ENCODE results near the gene ETV4.

The ETV4 gene

DNA sequence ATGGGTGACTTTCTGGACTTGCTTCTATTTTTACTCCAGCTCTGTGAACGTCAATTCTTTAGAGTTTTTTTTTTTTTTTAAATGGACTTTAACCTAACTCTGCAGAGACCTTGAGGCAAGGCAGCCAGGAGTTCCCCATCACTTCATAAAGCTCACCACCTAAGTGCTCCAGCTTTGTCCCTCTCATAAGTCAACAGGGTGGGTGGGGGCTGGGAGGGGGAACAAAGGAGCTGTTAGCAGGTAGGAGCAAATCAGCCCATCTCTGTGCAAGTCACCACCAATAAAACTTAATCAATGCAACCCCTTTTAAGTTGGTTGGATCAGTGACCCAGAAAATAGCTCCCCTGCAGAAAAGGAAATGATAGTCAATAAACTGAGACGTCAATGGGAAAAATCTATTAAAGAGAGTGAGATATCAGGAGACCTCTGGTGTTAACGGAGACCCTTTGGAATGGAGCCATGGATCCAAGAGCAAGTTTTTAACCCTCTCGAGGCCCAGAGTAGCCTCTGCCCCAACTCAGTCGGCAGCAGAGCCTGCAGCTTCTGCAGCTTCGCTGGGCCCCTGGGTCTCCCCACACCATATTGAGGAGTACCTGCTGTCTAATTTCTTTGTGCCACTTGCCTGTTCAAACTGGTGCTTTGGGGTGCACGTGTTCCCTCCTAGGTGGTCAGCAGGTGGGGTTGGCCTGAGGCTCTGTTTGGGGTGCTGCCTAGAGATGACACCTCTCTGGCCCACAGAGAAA, 27.6 kb upstream of the ETV4 start:
- no peak for DNase-seq (ENCODE audit: low read depth in 2 of 2)

DNA sequence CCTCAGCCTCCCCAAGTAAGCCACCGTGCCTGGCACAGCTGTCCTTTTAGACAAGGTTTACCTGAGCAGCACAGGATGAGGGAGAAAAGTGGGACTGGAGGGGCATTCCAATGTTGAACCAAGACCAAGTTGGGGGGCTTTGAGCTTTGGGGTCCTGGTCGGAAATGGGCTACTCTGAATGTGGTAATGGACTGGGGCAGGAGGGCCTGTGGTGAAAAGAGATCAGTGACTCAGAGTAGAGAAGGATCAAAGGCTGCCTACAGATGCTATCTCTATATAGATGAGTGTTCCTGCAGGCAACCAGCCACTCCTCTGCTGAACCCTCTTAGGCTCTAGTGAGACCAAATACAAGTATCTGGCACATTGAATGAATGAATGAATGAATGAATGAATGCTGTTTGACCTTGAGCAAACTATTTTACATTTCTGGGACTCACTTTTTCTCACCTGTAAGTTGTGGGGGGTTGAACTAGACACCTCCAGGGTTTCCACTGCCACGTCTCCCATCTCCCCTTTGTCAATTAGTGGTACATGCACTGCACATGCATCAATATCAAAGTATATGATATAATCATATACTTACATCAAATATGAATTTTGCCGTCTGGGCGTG, 26.3 kb upstream of the ETV4 start:
- no peak for DNase-seq (ENCODE audit: low read depth in 2 of 2)

DNA sequence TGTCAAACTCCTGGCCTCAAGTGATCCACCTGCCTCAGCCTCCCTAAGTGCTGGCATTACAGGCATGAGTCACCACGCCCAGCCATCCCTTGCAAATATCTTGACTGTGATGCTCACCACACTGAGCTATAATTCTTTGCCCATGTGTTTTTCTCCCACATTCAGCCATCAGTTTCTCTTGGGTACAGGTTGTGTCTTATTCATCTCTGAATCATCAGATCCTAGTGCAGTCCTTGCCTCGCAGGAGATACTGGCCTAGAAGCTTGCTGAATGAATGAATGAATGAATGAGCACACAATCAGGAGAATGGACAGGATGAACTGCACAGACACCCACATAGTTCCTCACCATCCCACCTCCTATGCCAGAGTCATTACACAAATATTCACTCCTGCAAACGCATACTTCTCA, 24.4 kb upstream of the ETV4 start:
- DNase-seq (ENCODE audit: low read depth in 2 of 2) = no peak

DNA sequence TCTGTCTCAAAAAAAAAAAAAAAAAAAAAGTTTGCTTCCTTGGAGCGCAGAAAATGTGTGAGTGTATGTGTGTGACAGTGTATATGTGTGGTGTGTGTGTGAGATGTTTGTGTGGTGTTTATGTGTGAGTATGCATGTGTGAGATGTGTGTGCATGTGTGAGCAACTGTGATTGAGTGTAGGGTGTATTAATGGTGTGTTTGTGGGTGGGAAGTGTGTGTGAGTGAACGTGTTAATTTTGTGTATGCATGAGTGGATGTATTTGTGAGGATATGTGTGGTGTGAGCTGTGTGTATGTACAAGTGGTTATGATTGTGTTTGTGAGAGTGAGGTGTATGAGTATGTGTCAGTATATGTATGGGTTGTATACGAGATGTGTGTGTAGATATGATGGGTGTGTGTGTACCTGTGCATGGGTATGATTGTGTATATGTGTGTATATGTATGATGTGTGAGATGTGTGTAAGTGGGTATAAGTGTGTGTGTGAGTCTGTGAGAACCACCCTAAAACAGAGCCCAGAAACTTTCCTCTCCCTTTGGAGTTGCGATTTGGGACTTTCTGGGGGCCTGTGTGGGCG, 22.5 kb upstream of the ETV4 start:
- no peak for DNase-seq (ENCODE audit: low read depth in 2 of 2)

DNA sequence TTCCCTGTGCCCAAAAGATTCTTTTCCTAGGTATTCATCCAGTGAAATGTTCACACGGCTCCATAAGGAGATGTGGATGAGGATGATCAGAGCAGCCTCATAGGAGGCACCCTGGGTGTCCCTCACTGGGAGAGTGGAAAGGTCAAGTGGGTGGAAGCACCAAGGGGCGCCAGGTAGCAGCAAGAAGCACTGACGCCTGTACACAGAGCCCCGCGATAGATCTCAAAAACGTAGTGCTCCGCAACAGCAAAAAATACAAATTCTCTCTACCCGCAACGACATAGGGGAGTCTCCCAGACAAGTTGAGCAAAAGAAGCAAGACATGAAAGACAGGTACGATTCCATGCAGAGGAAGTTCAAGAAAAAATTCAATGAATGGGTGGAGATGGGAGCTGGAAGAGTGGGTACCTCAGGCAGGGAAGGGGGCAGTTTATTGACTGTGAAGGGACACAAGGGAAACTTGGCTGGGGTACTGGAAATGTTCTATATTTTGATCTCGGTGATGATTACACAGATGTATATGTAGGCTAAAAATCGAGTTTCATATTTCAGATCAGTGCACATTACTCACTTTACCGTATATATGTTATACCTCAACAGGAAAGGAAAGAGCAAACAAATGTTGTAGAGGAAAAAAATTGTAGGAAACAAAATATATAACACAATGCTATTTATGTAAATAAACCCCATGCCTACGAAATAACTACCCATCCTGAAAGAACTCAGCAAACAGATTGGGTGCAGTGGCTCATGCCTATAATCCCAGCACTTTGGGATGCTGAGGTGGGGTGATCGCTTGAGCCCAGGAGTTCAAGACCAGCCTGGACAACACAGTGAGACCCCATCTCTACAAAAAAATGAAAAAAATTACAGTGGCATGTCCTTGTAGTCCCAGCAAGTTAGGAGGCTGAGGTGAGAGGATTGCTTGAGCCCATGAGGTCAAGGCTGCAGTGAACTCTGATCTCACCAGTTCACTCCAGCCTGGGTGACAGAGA, 17.8 kb upstream of the ETV4 start:
- DNase-seq (ENCODE audit: low read depth in 2 of 2) = no peak

DNA sequence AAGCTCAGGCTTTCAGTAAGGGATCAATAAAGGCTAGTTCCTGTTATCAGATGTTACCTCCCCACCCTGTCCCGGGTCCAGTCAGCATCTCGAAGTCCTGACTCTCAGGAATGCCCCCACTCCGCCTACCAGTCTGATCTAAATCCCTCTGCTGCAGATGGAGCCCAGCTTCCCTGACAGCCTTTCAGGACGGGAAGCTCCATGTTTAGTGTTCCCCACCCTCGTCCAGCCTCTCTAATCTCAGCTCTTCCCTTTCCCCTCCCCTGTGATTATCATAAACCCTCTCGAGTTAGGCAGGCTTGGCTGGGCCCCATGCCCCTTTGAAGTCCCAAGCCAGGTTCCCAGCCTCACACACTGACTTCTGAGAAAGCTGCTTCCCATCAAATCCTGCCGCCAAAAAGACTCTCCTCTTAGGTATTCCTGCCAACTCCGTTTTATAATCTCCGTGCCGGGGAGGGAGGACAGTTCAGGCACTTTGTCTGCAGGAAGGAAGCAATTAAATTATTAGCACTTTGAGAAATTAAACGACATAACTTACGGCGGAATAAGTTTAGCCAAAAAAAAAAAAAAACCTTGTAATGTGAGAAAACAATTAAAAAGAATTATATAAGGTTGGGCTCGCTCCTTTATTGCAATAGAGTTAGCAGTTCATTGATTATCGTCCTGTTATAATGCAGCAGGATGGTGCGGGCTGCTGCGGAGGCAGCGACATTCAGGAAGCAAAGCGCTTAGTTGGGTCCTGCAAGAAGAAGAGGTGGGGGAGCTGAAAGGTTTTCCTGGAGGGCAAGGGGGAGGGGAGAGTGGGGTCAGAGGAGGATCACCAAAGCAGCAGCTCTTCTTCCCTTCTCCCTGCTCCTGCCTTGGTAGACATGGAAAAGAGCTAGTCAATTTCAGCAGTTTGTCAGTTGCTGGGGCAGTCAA, 16.8 kb upstream of the ETV4 start:
- DNase-seq (ENCODE audit: low read depth in 2 of 2) = no peak

DNA sequence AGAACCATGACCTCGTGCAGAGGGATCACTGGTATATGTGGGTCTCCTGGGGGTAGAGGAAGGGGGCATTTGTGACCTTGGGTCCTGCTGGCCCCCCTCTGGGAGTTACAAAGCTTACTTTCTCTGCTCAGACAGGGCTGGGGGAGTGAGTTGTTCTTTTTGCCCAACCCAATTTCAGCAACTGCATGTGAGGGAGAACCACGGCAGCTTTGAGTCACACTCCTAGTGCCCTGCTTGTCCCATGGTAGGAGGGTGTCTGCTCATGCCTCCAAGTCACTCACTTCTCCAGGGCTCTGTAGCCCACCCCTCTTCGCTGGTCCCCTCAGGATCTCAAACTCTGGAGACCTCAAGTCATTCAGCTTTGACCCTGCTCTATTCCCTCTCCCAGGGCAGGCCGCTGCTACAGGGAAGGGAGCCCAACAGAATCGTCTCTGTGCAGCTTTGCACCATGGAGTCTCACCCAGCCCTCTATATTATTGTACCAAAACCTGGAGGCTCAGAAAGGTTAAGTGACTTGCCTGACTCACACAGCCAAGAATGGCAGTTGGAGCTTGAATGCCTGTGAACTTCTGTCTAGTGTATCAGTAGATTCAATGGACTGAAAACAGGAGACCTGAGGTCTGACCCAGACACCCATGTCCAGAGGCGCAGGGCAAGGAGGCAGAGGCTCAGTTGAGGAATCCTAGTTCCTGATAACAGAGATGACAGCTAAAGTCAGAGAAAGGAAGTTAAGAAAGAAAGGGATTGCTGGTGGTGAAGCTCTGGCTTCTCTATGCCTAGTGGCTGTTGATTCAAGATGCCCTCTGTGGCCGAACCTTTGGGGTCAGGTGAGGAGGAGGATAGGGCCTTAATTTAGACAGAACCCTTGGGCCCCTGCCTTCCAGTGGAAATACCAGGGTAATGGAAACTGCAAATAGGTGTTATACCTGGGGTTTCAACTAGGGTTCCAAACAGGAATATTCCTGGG, 14.6 kb upstream of the ETV4 start:
- no peak for DNase-seq (ENCODE audit: low read depth in 2 of 2)

DNA sequence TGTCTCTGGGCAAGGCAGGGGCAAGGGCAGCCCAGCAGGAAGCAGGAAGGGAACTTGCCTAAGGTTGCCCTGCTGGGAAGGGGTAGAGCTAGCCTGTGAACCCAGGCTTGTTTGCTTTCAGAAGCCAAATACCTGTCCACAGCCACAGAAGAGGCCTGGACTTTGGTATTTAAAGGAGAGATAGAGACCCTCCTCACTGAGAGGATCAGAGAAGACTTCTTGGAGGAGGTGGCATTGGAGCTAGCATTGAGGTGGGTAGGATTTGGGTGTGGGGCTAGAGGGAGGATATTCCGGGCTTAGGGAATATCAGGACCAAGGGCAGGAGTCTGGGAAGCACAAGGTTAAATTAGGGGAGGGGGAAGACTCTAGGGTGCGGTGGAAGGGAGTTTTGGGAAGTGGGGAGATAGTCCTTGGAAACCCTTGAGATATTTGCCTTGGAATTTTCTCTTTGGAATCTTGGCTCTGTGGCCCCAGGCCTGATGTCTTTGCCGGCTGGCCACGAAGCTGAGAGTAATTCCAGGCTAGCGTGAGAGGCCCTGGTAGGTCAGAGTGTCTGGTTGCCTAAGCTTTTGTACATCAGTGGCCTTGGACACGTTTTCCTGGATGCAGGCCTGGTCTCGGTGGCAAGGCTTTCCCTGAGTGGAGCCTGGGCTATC, 13.1 kb upstream of the ETV4 start:
- no peak for DNase-seq (ENCODE audit: low read depth in 2 of 2)

DNA sequence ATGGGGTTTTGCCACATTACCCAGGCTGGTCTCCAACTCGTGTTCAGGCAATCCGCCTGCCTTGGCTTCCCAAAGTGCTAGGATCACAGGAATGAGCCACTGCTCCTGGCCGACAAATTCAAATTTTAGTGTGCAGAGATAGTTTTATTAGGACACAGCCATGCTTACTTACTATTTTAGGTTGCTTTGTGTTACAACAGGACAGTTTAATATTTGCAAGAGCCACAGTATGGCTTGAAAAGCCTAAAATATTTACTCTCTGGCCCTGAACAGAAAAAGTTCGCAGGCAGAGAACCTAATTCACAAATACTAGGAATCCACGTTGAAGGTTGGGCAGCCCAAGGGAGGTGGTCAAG, 12.6 kb upstream of the ETV4 start:
- no peak for DNase-seq (ENCODE audit: low read depth in 2 of 2)

DNA sequence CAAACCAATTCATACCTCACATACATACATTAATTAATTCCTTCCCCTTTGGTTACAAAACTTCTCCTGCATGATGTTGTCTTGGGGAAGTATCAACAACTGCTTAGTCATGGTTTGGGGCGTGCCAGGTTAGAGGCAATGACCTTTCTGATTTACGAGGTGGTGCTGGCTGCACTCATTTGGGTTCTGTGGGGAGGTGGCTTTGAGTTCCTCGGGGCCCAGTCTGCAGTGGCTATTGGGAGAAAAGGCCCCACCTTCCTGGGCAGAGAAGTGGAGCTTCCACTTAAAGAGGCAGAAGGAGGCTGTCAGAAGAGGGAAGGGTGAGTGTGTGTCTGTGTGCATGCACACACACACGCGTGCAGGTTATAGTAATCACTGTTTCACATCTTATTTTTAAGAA, 10.2 kb upstream of the ETV4 start:
- DNase-seq (ENCODE audit: low read depth in 2 of 2) = no peak

DNA sequence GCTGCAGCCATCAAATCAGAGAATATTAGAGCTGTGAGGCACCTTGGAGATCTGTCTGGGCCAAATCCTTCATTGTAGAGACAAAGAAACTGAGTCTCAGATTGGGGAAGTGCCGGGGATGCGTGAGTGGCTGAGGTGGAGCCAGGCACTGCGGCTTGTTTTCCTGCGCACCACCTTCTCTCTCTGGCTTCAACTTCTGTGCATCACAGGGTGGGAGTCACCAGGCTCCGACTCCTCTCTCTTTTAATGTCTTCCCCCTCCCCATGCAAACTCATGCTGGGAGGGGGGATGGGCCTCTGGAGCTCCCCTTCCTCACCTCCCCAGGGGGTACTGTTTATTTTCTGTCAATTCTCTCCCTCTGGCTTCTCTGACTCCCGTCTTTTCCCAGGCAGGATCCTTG, 8.7 kb upstream of the ETV4 start:
- no peak for DNase-seq (ENCODE audit: low read depth in 2 of 2)

DNA sequence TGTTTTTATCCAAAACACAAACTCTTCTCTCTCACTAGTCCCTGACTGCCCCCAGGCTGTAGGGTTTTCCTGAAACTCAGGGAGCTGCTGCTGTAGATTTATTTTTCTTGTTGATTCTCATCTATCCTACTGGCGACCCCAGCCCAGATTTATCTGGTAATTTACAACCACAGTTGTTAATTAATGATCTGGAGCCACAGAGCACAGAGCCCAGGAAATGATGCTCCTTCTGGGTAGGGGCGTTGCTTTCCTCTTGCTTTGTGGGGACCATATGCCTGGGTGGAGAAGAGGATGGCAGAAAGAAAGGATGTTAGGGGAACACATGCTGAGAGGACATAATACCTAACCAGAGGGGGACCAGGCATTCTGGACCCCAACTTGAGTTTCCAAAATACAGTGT, 7.4 kb upstream of the ETV4 start:
- DNase-seq (ENCODE audit: low read depth in 2 of 2) = no peak

DNA sequence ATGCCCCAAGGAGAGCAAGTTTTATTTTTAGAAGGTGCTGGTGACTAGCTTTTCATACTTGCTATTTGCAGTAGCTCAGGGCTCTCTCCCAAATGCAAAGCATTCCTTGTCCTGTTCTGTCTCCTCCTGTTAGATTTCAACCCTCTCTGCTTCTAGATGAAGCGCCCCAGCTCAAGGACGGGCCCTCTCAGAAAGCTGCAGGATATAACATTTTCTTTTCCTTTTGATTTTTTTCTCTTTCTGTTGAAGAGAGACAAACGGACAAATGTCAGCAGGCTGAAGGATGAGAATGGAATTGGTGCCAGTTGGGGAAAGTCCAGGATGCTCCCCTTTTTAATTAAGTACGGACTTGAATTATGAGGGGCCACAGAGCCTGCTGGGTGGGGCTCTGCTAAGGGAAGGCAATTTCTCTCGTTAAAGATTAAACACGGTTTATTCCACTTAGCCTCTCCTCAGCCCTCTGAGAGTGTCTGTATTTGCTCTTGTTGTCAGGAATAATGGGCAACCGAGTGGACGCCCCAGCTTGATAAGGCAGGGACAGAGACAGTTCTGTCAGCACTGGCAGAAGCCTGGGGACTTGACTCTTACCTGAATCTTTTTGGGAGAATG, 6.2 kb upstream of the ETV4 start:
- DNase-seq (ENCODE audit: low read depth in 2 of 2) = no peak

DNA sequence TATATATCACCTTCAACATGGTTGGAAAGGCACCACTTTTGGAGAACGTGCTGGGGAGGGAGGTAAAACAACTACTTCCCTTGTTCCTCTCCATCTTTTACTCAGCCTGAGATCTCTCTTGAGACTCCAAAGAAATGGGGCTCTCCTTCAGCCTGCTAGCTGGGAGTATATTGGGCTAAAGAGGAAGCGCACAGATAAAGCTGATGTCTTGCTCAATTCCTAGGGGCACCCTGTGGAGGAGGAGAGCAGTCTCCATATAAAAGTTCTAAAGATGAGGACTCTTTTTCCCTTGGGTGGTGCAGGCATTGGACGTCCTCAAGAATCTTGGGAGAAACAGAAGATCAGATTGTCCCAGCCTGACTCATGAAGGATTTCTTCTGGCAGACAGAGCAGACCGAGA, 4.6 kb upstream of the ETV4 start:
- DNase-seq (ENCODE audit: low read depth in 2 of 2) = no peak

DNA sequence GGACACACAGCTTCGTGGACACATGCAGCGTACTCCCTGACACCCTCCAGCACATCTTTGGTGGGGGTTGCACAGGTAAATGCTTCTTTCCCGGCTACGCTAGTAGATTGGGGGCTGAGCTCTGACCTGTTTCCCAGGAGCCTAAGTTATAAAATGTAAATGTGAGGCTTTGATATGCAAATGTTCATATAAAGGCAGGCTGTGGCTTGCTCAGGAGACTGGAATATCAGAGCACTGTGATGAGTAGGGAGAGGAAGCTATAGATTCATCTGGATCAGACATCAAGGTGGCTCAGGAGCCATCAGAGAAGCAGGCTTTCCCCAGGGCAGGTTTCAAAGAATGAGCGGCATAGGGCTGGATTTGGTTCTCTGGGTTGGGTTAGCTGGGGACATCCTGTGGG, 3.4 kb upstream of the ETV4 start:
- DNase-seq (ENCODE audit: low read depth in 2 of 2) = no peak

DNA sequence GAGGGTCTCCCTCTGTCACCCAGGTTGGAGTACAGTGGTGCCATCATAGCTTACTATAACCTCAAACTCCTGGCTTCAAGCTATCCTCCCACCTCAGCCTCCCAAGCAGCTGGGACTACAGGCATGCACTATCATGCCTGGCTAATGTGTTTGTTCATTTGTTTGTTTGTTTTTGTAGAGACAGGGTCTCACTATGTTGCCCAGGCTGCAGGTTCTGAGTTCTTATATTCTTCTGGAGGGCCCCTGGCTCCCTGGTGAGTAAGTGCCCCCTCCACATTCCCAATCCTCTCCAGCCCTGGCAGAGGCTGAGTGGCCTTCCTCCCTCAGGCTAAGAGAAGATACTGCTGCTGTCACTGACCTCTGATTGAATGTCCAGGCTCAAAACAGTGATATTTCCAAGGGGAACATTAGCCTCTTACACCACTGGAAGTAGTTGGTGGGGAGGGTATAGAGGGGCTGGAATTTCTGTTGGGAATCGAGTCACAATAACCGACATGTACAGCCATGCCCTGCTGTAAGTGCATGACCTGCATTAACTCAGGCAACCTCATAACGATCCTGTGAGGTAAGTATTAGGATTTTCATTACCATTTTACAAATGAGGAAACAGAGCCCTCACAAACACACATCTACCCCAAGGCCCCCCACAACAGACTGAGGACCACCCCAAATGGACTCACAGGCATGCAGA, 2.7 kb upstream of the ETV4 start:
- no peak for DNase-seq (ENCODE audit: low read depth in 2 of 2)

DNA sequence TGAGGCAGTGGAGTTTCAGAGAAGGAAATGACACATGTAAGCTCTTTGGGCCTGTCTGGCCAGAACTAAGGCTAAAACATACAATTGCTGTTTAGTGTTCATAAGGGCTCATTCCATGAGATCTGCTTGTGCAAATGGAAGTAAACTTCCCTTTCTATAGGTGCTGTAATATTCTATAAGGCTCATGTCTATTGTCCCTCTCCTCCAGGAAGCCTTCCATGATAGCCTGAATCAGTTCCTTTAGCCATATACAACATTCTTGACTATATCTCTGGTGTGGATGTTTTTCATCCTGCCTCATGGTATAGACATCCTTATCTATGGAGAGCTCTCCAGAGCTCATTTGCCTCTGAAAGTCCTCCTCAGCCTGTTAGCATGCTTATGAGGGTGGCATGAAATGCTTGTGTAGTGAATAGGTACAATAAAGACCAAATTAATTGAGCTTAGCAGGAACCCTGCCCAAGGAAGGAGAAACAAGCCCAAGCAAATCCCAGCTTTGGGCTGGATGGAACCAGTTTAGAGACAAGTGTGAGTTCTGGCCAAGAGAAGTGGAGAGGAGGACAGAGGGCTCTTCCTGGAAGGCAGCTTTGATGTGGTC, 1.6 kb upstream of the ETV4 start:
- no peak for DNase-seq (ENCODE audit: low read depth in 2 of 2)

DNA sequence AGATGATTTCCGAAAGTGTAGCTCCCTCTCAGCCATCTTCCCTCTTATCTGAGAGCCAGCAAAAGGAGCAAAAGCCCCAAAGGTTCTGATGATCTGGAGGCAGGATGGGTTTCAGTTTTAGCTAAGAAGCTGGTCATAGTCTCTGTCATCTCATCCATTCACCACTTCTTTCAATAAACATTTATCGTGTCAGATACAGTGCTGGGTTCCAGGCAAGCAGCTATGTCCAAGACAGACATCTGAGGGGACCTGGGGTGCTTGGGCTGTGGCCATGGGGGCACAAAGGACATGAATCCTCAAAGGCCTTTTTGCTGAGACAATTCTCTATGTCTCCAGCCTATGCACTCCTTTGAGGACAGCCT, 1.0 kb upstream of the ETV4 start:
- no peak for DNase-seq (ENCODE audit: low read depth in 2 of 2)

DNA sequence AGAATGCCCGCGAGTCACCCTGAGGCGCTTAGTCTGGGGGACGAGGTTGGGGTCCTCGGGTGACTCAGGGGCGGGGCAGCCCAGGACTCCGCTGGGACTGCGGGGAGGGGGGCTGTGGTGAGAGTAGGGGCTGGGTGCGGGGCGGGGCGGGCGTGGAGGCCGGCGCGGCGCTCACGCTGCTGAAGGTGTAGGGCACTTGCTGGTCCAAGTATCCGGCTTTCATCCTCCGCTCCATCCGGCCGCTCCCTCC, 832 bp downstream of the ETV4 start:
- no peak for DNase-seq (ENCODE audit: low read depth in 2 of 2)

All from stimulated activated CD8-positive, alpha-beta memory T cell treated with anti-CD3 and anti-CD28 coated beads, Interleukin-15, amount 100 ng/mL, for 4 hours (primary cell).